Measurements from ENCODE around the gene ZNF750.
"Not testable (repeated sequence)": the region's sequence is repeated elsewhere in the genome, so short reads cannot be mapped to it uniquely, and the experiment has no call there.

The ZNF750 gene

DNA sequence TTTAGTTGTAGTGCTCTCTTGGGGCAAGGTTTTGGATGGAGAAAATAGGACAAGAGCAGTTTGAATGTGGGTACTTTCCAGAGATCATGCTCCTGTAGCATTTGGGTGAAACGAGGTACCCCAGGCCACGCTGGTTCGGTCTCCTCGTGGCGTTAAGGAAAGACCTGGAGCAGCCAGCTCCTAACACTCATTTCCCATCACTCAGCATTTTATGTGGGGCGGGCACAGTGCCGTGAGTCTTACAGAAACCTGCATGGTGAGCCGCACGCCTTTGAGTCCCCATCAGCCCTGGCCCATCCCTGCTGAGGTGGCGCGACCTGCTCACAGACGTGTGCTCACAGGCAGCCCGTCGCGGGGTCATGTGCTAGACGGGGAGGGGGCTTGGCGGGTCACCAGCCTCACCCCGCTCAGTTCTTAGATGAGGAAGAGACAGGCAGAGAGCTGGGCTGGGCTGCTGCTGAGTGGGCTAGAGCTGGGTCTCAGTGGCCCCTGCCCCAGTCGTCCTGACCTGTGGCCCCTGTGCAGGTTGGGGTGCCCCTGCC lies 50.7 kb downstream of the ZNF750 start:
- no peak overlapping the region for H3K4me3 ChIP-seq (ENCODE audit: low read depth, low read length)
- TF ChIP-seq, protein P1, sequence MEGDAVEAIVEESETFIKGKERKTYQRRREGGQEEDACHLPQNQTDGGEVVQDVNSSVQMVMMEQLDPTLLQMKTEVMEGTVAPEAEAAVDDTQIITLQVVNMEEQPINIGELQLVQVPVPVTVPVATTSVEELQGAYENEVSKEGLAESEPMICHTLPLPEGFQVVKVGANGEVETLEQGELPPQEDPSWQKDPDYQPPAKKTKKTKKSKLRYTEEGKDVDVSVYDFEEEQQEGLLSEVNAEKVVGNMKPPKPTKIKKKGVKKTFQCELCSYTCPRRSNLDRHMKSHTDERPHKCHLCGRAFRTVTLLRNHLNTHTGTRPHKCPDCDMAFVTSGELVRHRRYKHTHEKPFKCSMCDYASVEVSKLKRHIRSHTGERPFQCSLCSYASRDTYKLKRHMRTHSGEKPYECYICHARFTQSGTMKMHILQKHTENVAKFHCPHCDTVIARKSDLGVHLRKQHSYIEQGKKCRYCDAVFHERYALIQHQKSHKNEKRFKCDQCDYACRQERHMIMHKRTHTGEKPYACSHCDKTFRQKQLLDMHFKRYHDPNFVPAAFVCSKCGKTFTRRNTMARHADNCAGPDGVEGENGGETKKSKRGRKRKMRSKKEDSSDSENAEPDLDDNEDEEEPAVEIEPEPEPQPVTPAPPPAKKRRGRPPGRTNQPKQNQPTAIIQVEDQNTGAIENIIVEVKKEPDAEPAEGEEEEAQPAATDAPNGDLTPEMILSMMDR (IDR thresholded peaks at IDR 0.05; ENCODE audit: control insufficient read depth, extremely low read depth, insufficient read depth), result no peak
- no peak for DNase-seq (ENCODE audit: low read depth)

DNA sequence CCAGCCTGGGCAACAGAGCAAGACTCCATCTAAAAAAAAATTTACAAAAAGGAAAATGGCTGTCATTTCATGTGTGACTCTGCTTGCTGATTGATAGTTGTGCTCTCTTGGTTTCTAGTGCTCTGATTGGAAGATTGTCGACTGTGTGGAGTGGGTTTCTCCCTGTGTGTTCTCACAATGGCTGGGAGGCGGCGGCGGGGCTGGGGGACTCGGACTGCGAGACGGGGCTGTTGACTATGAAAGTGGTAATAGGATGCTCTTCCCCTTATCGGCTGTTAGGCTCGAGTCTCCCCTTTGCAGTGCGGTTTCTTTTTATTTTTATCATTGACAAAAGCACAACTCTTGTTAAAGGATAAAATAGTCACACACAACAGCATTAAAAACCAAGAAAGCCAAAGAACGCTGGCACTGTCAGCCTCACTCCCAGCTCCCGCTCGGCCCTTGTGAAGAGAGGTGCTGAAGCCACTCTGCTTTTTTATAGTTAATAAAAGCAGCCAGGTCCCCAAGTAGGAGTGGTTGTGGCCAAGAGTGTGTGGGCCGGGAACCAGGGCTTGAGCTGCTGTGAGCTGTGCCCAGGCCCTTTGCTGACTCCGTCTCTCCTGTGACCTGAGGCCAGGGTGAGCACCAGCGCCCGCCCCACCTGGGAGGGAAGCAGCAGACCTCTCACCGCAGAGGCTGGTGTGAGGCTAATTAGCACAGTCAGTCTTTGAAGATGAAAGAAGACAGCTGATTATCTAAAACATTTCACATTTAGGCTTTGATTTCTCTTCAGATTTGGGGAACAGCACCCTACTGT lies 51.4 kb downstream of the ZNF750 start:
- TF ChIP-seq, protein P1 (IDR thresholded peaks at IDR 0.05; ENCODE audit: control insufficient read depth, extremely low read depth, insufficient read depth), result no peak
- H3K4me3 ChIP-seq (ENCODE audit: low read depth, low read length), result no peak overlapping the region
- no peak for DNase-seq (ENCODE audit: low read depth)

DNA sequence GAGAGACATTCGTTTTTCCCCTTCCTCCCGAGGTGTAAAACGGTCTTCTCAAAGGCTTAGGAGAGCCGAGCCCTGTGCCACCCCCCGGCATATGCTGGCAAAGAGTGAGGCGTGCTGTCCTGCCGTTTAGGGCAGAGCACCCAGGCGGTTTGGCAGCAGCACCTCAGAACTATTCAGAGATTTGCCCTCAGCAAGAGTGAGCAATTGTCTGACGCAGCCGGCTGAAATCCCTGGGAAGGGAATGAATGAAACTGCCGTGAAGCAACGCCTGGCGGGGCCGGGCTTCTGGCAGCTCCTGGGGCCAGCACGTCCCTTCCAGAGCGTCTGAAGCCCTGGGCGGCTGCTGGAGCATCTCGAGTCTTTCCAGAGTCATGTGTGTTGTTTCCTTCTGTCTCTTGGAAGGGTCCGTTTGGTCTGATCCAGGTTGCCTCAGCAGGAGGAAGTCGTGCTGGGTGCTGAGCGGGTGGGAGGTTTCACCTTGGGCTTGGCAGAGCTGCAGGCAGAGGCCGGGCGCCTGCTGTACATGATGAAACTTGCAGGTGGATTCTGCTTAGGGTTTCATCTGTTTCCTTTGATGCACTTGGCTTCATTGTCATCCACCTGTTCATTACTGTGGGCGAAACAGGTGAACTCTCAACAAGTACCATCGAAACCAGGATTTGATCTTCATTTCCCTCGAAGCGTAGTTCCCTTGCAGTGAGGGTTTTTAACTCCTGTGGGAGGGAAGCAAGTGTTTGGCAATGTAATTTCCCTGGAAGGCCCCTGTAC lies 52.6 kb downstream of the ZNF750 start:
- TF ChIP-seq, protein P1 (IDR thresholded peaks at IDR 0.05; ENCODE audit: control insufficient read depth, extremely low read depth, insufficient read depth), result no peak
- no peak overlapping the region for H3K4me3 ChIP-seq (ENCODE audit: low read depth, low read length)
- DNase-seq (ENCODE audit: low read depth), result no peak

DNA sequence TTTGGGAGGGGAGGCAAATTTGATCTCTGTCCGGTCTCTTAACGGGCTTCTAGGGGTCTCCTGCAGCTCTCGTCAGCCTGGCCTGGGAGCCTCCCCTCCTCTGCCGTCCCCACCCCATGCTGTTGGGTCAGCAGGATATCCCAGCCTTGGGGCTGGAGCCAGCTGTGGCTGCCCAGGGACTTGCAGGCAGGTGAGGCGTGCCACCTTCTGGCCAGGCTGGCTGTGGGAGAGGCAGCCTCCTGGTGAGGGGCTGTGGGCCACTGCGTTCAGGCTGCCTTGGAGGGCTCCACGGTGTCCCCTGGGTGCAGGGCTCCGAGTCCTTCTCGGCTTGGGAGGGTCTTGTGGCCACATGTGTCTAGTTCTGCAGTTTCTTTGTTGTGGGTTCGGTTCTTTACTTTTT lies 53.4 kb downstream of the ZNF750 start:
- TF ChIP-seq, protein P1 (IDR thresholded peaks at IDR 0.05; ENCODE audit: control insufficient read depth, extremely low read depth, insufficient read depth), result no peak
- no peak for DNase-seq (ENCODE audit: low read depth)
- no peak overlapping the region for H3K4me3 ChIP-seq (ENCODE audit: low read depth, low read length)

DNA sequence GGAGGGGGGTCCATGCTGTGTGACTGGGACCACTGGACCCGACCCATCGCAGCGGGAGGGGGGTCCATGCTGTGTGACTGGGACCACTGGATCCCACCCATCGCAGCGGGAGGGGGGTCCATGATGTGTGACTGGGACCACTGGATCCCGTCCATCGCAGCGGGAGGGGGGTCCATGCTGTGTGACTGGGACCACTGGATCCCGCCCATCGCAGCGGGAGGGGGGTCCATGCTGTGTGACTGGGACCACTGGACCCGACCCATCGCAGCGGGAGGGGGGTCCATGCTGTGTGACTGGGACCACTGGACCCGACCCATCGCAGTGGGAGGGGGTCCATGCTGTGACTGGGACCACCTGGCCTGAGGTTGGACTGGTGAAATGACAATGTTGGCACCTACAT lies 54.2 kb downstream of the ZNF750 start:
- H3K4me3 ChIP-seq (ENCODE audit: low read depth, low read length); DNase-seq (ENCODE audit: low read depth): not testable (repeated sequence)

DNA sequence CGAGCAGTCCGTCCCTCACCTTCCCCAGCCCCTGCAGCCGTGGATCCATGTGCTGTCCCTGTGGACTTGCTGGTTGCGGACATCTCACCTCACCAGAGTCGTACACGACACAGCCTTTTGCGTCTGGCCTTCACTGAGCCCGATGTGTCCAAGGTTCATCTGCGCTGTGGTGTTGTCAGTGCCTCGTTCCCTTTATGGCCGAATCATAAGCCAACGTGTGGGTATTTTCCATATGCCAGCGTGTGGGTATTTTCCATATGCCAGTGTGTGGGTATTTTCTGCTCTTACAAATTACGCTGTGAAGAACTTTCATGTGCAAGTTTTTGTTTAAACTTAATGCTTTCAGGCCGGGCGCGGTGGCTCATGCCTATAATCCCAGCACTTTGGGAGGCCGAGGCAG lies 56.3 kb downstream of the ZNF750 start:
- TF ChIP-seq, protein P1 (IDR thresholded peaks at IDR 0.05; ENCODE audit: control insufficient read depth, extremely low read depth, insufficient read depth), result no peak
- DNase-seq (ENCODE audit: low read depth), result no peak
- no peak overlapping the region for H3K4me3 ChIP-seq (ENCODE audit: low read depth, low read length)

GRCh38 chr17:82782657-82783207 lies 57.1 kb downstream of the ZNF750 start:
- TF ChIP-seq, protein P1 (IDR thresholded peaks at IDR 0.05; ENCODE audit: control insufficient read depth, extremely low read depth, insufficient read depth), result no peak
- no peak overlapping the region for H3K4me3 ChIP-seq (ENCODE audit: low read depth, low read length)
- no peak for DNase-seq (ENCODE audit: low read depth)

All from LNCaP clone FGC (cell line).